ENCODE data around the gene IL3RA.
A peak's percentile ranks its signal among the peaks of the same experiment; 100 is the strongest.

IL3RA gene

GRCh38 chrX:1385253-1386223 lies 49.0 kb downstream of the IL3RA start:
- DNase-seq (ENCODE audit: low spot score): no peak

- no peak for DNase-seq (ENCODE audit: low spot score)
Measured at GRCh38 chrX:1386338-1387127, 49.9 kb downstream of the IL3RA start.

GRCh38 chrX:1387141-1387776 lies 50.7 kb downstream of the IL3RA start:
- no peak for DNase-seq (ENCODE audit: low spot score)

- DNase-seq (ENCODE audit: low spot score): no peak
Measured at GRCh38 chrX:1388651-1389050, 52.1 kb downstream of the IL3RA start.

- DNase-seq (ENCODE audit: low spot score): no peak
Measured at GRCh38 chrX:1389181-1389992, 52.8 kb downstream of the IL3RA start.

GRCh38 chrX:1389993-1390285 lies 53.4 kb downstream of the IL3RA start:
- no peak for DNase-seq (ENCODE audit: low spot score)

GRCh38 chrX:1390621-1391369 lies 54.2 kb downstream of the IL3RA start:
- DNase-seq (ENCODE audit: low spot score): no peak

- DNase-seq (ENCODE audit: low spot score): peak; percentile 90
Measured at GRCh38 chrX:1391370-1391706, 54.8 kb downstream of the IL3RA start.

- peak; percentile 98 for DNase-seq (ENCODE audit: low spot score)
Measured at GRCh38 chrX:1391707-1392375, 55.3 kb downstream of the IL3RA start, which contains the start of gene SLC25A6. Gene SLC25A6 (minus strand): TSS chrX:1392113. CDS start chrX:1392009, 104 bp downstream.

- peak; percentile 62 for DNase-seq (ENCODE audit: low spot score)
Measured at GRCh38 chrX:1392376-1393068, 55.9 kb downstream of the IL3RA start.

- no peak for DNase-seq (ENCODE audit: low spot score)
Measured at GRCh38 chrX:1393871-1394615, 57.5 kb downstream of the IL3RA start.

- DNase-seq (ENCODE audit: low spot score): no peak
Measured at GRCh38 chrX:1394731-1395501, 58.3 kb downstream of the IL3RA start.

- DNase-seq (ENCODE audit: low spot score): no peak
Measured at GRCh38 chrX:1395646-1396216, 59.1 kb downstream of the IL3RA start.

GRCh38 chrX:1397001-1397400 lies 60.4 kb downstream of the IL3RA start:
- DNase-seq (ENCODE audit: low spot score): no peak

GRCh38 chrX:1397441-1398270 lies 61.1 kb downstream of the IL3RA start:
- no peak for DNase-seq (ENCODE audit: low spot score)

- DNase-seq (ENCODE audit: low spot score): no peak
Measured at GRCh38 chrX:1398431-1399340, 62.1 kb downstream of the IL3RA start.
